Lower leg skin (tissue), 3 donors: ENCODE results near the gene CCDC78.

Source experiments
- CTCF ChIP-seq, 3 donors: fragments of 450-650 bp; IDR thresholded peaks; one replicate each; pipeline ENCODE4 v1.5.1; 2016; ENCODE audit warnings: antibody characterized with exemption in 3 of 3, mild to moderate bottlenecking in 3 of 3, moderate library complexity in 2 of 3
- POLR2A ChIP-seq, 2 donors: fragments of 450-650 bp; IDR thresholded peaks; one replicate each; pipeline ENCODE4 v1.6.1; 2016 to 2017; ENCODE audit warnings: antibody characterized with exemption in 2 of 2, mild to moderate bottlenecking in 1 of 2, moderate library complexity in 1 of 2

- no peak for TF ChIP-seq CTCF (IDR thresholded peaks at IDR 0.05)
- no peak for TF ChIP-seq POLR2A (IDR thresholded peaks at IDR 0.05)
These were observed 7.4 kb upstream of the CCDC78 start for GRCh38 chr16:733382-734207.
